Measurements from ENCODE around the gene DLG2. TPM values are rescaled to one million over a fixed set of nuclear protein-coding genes. Genes with fewer than 3 reads are reported as not detected.

Gene DLG2
- total RNA-seq, 3 donors from 2014 or later (not counting 1 experiment from before 2014, with no cell fraction given): 1.7 to 2.9 (median 2.2) TPM

DNA sequence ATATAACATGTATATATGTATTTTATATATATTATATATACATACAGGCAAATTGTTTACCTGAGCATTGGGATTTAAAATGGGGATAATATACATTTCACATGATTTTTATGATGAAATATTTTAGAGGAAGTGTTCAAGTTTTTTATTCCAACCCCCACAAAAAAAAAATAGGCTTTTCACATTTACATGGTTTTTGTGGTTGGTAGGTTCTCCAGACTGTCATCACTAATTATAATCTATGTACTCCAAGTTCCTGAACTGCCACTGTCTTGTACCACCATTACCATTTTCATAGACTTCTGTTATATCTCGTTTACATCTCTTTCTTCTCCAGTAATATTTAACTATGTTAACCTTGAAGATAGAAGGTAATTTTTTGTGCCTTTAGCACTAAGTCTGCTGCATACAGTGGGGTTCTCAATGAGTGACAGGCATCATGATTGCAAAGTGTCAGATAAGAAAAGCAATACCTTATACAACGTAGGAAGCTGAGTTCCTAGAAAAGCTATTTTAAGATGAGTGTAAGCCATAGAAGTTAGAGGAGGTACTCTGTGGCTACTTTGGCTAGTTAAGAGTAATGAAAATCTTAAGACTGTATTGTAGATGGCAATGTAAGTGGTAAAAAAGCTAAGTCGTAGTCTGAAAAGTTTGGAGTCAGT lies 25.8 kb upstream of the DLG2 start:
- Histone ChIP-seq H3K36me3 (ENCODE audit: control insufficient read depth, insufficient read depth, low read length) (peaks cover 34% of the 10 kb centered on the region), H3K4me1 (ENCODE audit: control insufficient read depth, insufficient read depth, low read length) (peaks cover 4% of the 10 kb centered on the region), H3K9me3 (ENCODE audit: control insufficient read depth, insufficient read depth, low read length) (no peaks in the 10 kb centered on the region), H3K27ac (ENCODE audit: low read length) (no peak overlapping the region), H3K4me3 (ENCODE audit: low read length) (no peak overlapping the region), H3K27me3 (ENCODE audit: control insufficient read depth, insufficient read depth, low read length) (no peaks in the 10 kb centered on the region)
- Mint-ChIP-seq H3K27me3 (ENCODE audit: low read depth in 2 of 2) (no peaks in the 10 kb centered on the region), H3K4me3 (no peak overlapping the region), H3K36me3 (no peaks in the 10 kb centered on the region), H3K9me3 (no peaks in the 10 kb centered on the region), H3K27ac (peak overlapping the region; percentile 7 to 72), H3K4me1 (peaks cover 25 to 28% of the 10 kb centered on the region in 2 donors)
- no peak for ATAC-seq
- WGBS (ENCODE audit: insufficient coverage): 36% methylated on average over 1 of the region's 3 CpGs
- intact Hi-C loops (cut with micrococcal nuclease): no loop called here
- DNase-seq: no peak
- TF ChIP-seq, protein P1, sequence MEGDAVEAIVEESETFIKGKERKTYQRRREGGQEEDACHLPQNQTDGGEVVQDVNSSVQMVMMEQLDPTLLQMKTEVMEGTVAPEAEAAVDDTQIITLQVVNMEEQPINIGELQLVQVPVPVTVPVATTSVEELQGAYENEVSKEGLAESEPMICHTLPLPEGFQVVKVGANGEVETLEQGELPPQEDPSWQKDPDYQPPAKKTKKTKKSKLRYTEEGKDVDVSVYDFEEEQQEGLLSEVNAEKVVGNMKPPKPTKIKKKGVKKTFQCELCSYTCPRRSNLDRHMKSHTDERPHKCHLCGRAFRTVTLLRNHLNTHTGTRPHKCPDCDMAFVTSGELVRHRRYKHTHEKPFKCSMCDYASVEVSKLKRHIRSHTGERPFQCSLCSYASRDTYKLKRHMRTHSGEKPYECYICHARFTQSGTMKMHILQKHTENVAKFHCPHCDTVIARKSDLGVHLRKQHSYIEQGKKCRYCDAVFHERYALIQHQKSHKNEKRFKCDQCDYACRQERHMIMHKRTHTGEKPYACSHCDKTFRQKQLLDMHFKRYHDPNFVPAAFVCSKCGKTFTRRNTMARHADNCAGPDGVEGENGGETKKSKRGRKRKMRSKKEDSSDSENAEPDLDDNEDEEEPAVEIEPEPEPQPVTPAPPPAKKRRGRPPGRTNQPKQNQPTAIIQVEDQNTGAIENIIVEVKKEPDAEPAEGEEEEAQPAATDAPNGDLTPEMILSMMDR (IDR thresholded peaks at IDR 0.05): no peak

- 83% methylated on average over 1 of the region's 1 CpG for WGBS (ENCODE audit: insufficient coverage)
- Mint-ChIP-seq H3K27ac (peak overlapping the region in 1 of 2 donors; percentile 98), H3K4me1 (peaks cover 31 to 39% of the 10 kb centered on the region in 2 donors), H3K36me3 (no peaks in the 10 kb centered on the region), H3K27me3 (ENCODE audit: low read depth in 2 of 2) (no peaks in the 10 kb centered on the region), H3K9me3 (no peaks in the 10 kb centered on the region), H3K4me3 (no peak overlapping the region)
- H3K27ac ChIP-seq (ENCODE audit: low read length): no peak overlapping the region
- intact Hi-C loops (cut with micrococcal nuclease): no loop called here
- no peak overlapping the region for H3K4me3 ChIP-seq (ENCODE audit: low read length)
- TF ChIP-seq, protein P1 (IDR thresholded peaks at IDR 0.05): no peak
- DNase-seq (no peak), ATAC-seq (no peak)
- peaks cover 8% of the 10 kb centered on the region for H3K4me1 ChIP-seq (ENCODE audit: control insufficient read depth, insufficient read depth, low read length)
- no peaks in the 10 kb centered on the region for H3K27me3 ChIP-seq (ENCODE audit: control insufficient read depth, insufficient read depth, low read length)
- peaks cover 16% of the 10 kb centered on the region for H3K36me3 ChIP-seq (ENCODE audit: control insufficient read depth, insufficient read depth, low read length)
- H3K9me3 ChIP-seq (ENCODE audit: control insufficient read depth, insufficient read depth, low read length): no peaks in the 10 kb centered on the region
These were observed 24.0 kb upstream of the DLG2 start for GRCh38 chr11:85651118-85651517.

GRCh38 chr11:85647604-85648299 lies 20.6 kb upstream of the DLG2 start, which contains the start of gene TMEM126A:
Gene TMEM126A (plus strand): TSS chr11:85647967. CDS start chr11:85650256, 2,289 bp downstream.
- Histone ChIP-seq H3K36me3 (ENCODE audit: control insufficient read depth, insufficient read depth, low read length) (peaks cover 2% of the 10 kb centered on the region), H3K4me1 (ENCODE audit: control insufficient read depth, insufficient read depth, low read length) (peaks cover 8% of the 10 kb centered on the region), H3K27me3 (ENCODE audit: control insufficient read depth, insufficient read depth, low read length) (peaks cover 10% of the 10 kb centered on the region), H3K4me3 (ENCODE audit: low read length) (peak within 1 kb of the TSS; percentile 79), H3K9me3 (ENCODE audit: control insufficient read depth, insufficient read depth, low read length) (no peaks in the 10 kb centered on the region), H3K27ac (ENCODE audit: low read length) (peak within 1 kb of the TSS; percentile 68)
- intact Hi-C loops (cut with micrococcal nuclease): loop anchor here (1.0 to 5.0 kb wide), 4 partner anchors 17 to 165 kb away; partner anchors contain the start of genes SYTL2 and TMEM126B
- TF ChIP-seq, protein P1 (IDR thresholded peaks at IDR 0.05): no peak
- Mint-ChIP-seq H3K4me3 (peak within 1 kb of the TSS; percentile 100), H3K27me3 (ENCODE audit: low read depth in 2 of 2) (peaks cover 25 to 31% of the 10 kb centered on the region in 2 donors), H3K4me1 (peaks cover 27 to 28% of the 10 kb centered on the region in 2 donors), H3K36me3 (no peaks in the 10 kb centered on the region), H3K27ac (peak within 1 kb of the TSS; percentile 94 to 98), H3K9me3 (no peaks in the 10 kb centered on the region)
- DNase-seq: peak; percentile 86 to 94
- peak; percentile 99 to 100 (median 99) for ATAC-seq
- under 1% methylated on average over 33 of the region's 33 CpGs for WGBS (ENCODE audit: insufficient coverage)
